GM12891 (cell line): ENCODE data around the gene CCDC57.

Experiments
- POLR2A ChIP-seq: IDR thresholded peaks from 2 replicates; pipeline ENCODE4 v1.6.1; 2011; ENCODE audit warnings: low read depth, low read length, control low read depth
- POLR2AphosphoS5 ChIP-seq: IDR thresholded peaks from 2 replicates; pipeline ENCODE4 v1.6.1; 2011; ENCODE audit warnings: low read depth, low read length, control low read depth
- POU2F2 ChIP-seq: IDR thresholded peaks from 2 replicates; pipeline ENCODE4 v1.6.1; 2011; ENCODE audit warnings: low read depth, mild to moderate bottlenecking, control low read depth, low read length, moderate library complexity

- TF ChIP-seq POLR2AphosphoS5: no peak
- no peak for TF ChIP-seq POLR2A
- TF ChIP-seq POU2F2: no peak
These were observed 34.0 kb downstream of the CCDC57 start for GRCh38 chr17:82178499-82179261.
